ENCODE data around the gene PLCL2.

The PLCL2 gene

GRCh38 chr3:16844222-16844621, 40.5 kb upstream of the PLCL2 start:
- DNase-seq (ENCODE audit: insufficient read length) (no peak), FAIRE-seq (no peak)
- TF ChIP-seq POLR2A (IDR thresholded peaks at IDR 0.05; ENCODE audit: low read depth, low read length) (no peak), POLR2AphosphoS5 (IDR thresholded peaks at IDR 0.05; ENCODE audit: low read depth, low read length) (no peak), TAF1 (IDR thresholded peaks at IDR 0.05; ENCODE audit: borderline replicate concordance, low read depth, low read length) (no peak)

DNA sequence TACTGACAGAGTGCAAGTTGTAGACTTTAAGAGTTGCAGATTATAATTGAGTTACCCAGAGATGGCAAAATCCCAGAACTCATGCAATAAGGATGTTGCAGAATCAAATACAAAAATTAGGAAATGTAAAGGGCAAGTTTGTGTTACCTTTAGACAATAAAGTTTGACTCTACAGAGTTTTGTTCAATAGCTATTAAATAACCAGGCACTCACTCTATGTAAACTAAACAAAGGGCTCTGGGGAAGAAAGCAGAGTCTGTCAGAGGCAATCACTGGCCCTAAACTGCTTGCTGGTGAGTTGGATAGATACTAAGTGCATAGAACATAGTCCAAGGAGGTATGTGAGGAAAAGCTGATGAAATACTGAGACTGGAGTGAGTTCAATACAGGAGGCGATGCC, 40.0 kb upstream of the PLCL2 start:
- DNase-seq (ENCODE audit: insufficient read length), result no peak
- no peak for FAIRE-seq
- TF ChIP-seq POLR2AphosphoS5 (IDR thresholded peaks at IDR 0.05; ENCODE audit: low read depth, low read length), result no peak
- TF ChIP-seq TAF1 (IDR thresholded peaks at IDR 0.05; ENCODE audit: borderline replicate concordance, low read depth, low read length), result no peak
- no peak for TF ChIP-seq POLR2A (IDR thresholded peaks at IDR 0.05; ENCODE audit: low read depth, low read length)

- DNase-seq (ENCODE audit: insufficient read length) (no peak), FAIRE-seq (no peak)
- no peak for TF ChIP-seq POLR2A (IDR thresholded peaks at IDR 0.05; ENCODE audit: low read depth, low read length)
- no peak for TF ChIP-seq TAF1 (IDR thresholded peaks at IDR 0.05; ENCODE audit: borderline replicate concordance, low read depth, low read length)
- TF ChIP-seq POLR2AphosphoS5 (IDR thresholded peaks at IDR 0.05; ENCODE audit: low read depth, low read length), result no peak
These were observed 38.2 kb upstream of the PLCL2 start for GRCh38 chr3:16846373-16847080.

DNA sequence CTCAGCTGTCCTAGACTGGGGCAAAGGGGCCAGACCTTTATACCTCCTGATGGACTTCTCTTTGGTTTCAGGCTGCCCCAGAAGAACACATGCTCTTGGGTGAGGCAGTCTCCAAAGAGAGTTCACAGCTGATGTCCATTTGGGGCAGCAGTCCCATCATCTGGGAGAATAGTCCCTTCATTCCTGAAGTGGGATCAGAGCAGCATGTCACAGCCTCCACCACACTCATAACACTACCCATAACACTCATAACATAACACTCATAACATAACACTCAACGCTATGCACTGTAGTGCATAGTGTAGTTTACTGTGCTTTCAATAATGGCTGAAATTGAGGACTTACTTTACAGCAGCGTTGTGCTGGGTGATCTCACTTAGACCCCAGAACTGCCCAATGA, 36.7 kb upstream of the PLCL2 start:
- FAIRE-seq (peak; percentile 76), DNase-seq (ENCODE audit: insufficient read length) (no peak)
- TF ChIP-seq POLR2A (IDR thresholded peaks at IDR 0.05; ENCODE audit: low read depth, low read length), result no peak

- FAIRE-seq, result no peak
- TF ChIP-seq POLR2A (IDR thresholded peaks at IDR 0.05; ENCODE audit: low read depth, low read length), result no peak
- DNase-seq (ENCODE audit: insufficient read length), result no peak
These were observed 35.5 kb upstream of the PLCL2 start for GRCh38 chr3:16849229-16849628.

GRCh38 chr3:16849795-16850194, 35.0 kb upstream of the PLCL2 start:
- no peak for TF ChIP-seq POLR2AphosphoS5 (IDR thresholded peaks at IDR 0.05; ENCODE audit: low read depth, low read length)
- no peak for TF ChIP-seq POLR2A (IDR thresholded peaks at IDR 0.05; ENCODE audit: low read depth, low read length)
- no peak for TF ChIP-seq TAF1 (IDR thresholded peaks at IDR 0.05; ENCODE audit: borderline replicate concordance, low read depth, low read length)
- FAIRE-seq (peak; percentile 66), DNase-seq (ENCODE audit: insufficient read length) (no peak)

- no peak for TF ChIP-seq POLR2A (IDR thresholded peaks at IDR 0.05; ENCODE audit: low read depth, low read length)
- no peak for TF ChIP-seq POLR2AphosphoS5 (IDR thresholded peaks at IDR 0.05; ENCODE audit: low read depth, low read length)
- no peak for TF ChIP-seq TAF1 (IDR thresholded peaks at IDR 0.05; ENCODE audit: borderline replicate concordance, low read depth, low read length)
- FAIRE-seq, result no peak
- DNase-seq (ENCODE audit: insufficient read length), result no peak
These were observed 29.3 kb upstream of the PLCL2 start for GRCh38 chr3:16855497-16855896.

- no peak for DNase-seq (ENCODE audit: insufficient read length)
- FAIRE-seq, result no peak
- no peak for TF ChIP-seq POLR2AphosphoS5 (IDR thresholded peaks at IDR 0.05; ENCODE audit: low read depth, low read length)
These were observed 24.5 kb upstream of the PLCL2 start for GRCh38 chr3:16860234-16860633.

DNA sequence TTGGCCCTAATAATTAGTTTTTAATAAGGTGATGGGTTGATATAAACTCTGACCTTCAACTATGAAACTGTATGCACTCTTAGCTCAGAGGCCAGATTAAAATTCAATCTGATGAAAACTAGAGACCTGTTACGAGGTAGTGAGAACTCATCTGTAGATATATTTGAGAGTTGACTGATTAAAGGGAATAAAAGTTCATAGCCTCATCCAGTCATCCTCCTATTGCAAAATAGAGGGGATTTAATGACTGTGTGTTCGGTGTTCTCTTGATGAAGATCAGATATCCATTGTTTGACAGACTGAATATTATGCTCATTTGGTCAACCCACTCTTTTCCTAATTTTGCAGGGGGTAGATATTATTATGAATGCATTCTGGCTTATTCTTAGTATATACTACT, 23.3 kb upstream of the PLCL2 start:
- TF ChIP-seq TAF1 (IDR thresholded peaks at IDR 0.05; ENCODE audit: borderline replicate concordance, low read depth, low read length) (no peak), POLR2AphosphoS5 (IDR thresholded peaks at IDR 0.05; ENCODE audit: low read depth, low read length) (no peak), POLR2A (IDR thresholded peaks at IDR 0.05; ENCODE audit: low read depth, low read length) (no peak)
- no peak for FAIRE-seq

DNA sequence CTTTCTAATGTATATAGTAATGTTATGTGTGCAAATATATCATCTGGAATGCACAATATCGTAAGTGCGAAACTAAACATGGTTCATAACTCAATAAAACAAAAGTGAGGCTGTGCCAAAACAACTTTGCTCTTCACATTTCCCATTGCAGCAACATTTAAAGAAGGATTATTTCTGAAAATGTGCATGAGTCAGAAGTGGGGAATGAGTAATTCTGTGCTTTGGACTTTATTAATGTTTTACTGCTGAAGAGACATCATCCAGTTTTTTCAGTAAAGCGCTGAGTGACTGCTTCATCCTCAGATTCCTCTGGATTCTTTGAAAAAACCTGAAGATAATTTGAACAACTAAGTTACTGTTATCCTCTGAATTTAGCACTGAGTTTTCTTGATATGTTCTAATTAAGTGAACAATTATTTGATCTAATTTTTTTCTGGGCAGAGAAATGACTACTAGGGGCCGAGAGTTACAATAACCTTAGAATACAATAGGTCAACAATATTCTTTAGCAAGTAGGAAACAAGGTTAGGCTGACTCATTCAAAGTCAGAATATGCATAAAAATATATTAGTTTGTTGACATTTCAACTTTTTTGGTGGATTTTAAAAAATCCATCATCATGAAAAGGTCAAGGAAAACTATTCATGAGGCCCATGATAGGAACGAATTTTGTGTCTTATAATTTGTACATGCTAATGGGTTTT, 20.0 kb upstream of the PLCL2 start:
- FAIRE-seq (no peak), DNase-seq (ENCODE audit: insufficient read length) (no peak)
- TF ChIP-seq POLR2A (IDR thresholded peaks at IDR 0.05; ENCODE audit: low read depth, low read length) (no peak), TAF1 (IDR thresholded peaks at IDR 0.05; ENCODE audit: borderline replicate concordance, low read depth, low read length) (no peak), POLR2AphosphoS5 (IDR thresholded peaks at IDR 0.05; ENCODE audit: low read depth, low read length) (no peak)

More for the DNA sequence above, 23.3 kb upstream of the PLCL2 start:
- DNase-seq (ENCODE audit: insufficient read length), result no peak

GRCh38 chr3:16865335-16865734, 19.4 kb upstream of the PLCL2 start:
- DNase-seq (ENCODE audit: insufficient read length), result no peak
- FAIRE-seq, result no peak
- TF ChIP-seq TAF1 (IDR thresholded peaks at IDR 0.05; ENCODE audit: borderline replicate concordance, low read depth, low read length), result no peak
- TF ChIP-seq POLR2AphosphoS5 (IDR thresholded peaks at IDR 0.05; ENCODE audit: low read depth, low read length), result no peak
- TF ChIP-seq POLR2A (IDR thresholded peaks at IDR 0.05; ENCODE audit: low read depth, low read length), result no peak

GRCh38 chr3:16866571-16866970, 18.2 kb upstream of the PLCL2 start:
- FAIRE-seq, result peak; percentile 76
- TF ChIP-seq POLR2AphosphoS5 (IDR thresholded peaks at IDR 0.05; ENCODE audit: low read depth, low read length), result no peak
- no peak for TF ChIP-seq TAF1 (IDR thresholded peaks at IDR 0.05; ENCODE audit: borderline replicate concordance, low read depth, low read length)
- DNase-seq (ENCODE audit: insufficient read length), result no peak
